CD1c-positive myeloid dendritic cell (primary cell): Measurements from ENCODE around the gene ETF1.

ENCODE experiments used
- DNase-seq: peaks from one replicate; pipeline ENCODE4 v3.0.0-alpha.2; 2016; ENCODE audit errors: extremely low spot score

The ETF1 gene

DNA sequence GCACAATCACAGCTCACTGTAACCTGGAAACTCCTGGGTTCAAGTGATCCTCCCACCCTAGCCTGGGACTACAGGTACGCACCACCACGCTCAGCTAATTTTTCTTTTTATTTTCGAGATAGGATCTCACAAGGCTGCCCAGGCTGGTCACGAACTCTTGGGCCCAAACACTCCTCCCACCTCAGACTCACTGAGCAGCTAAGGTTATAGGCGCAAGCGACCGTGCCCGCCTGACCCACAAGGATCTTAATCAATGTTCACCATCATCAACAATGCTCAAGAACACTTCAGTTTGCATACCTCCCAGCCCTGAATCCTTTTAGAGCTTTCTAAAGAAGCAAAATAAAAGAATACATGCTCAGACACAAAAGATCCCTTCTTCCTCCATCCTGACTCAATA lies 13.2 kb downstream of the ETF1 start:
- no peak for DNase-seq

- DNase-seq: no peak
Observed at GRCh38 chr5:138528744-138529469, 14.1 kb downstream of the ETF1 start.

DNA sequence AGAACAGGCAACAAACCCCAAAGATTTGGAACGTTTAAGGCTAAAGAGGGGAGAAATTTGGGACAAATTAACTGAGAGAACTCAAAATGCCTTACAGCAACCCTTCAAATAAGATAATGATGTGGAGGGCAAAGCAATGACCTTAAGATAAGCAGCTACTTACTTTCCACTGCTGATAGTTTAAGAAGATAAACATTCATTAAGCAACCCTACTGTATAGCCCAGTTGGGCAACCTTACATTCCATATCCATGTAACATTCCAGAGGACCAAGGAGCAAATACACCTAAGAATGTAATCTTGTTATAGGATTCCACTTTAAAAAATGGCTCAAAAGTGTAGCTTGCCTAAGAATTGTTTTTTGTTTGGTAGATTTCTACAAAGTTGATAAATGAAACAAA lies 14.8 kb downstream of the ETF1 start:
- no peak for DNase-seq

- no peak for DNase-seq
Observed at GRCh38 chr5:138527170-138527569, 15.9 kb downstream of the ETF1 start.

DNA sequence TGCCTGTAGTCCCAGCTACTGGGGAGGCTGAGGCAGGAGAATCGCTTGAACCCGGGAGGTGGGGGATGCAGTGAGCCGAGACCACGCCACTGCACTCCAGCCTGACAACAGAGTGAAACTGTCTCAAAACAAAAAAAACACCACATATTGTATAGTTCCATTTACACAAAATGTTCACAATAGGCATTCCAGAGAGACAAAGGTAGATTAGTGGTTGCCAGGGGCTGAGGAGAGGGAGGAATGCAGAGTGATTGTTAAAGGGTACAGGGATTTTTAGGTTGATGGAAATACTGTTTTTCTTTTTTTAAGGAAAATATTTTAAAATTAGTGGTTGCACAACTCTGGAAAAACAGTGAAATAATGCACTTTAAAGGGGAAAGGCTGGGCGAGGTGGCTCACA lies 19.6 kb downstream of the ETF1 start:
- DNase-seq: no peak

DNA sequence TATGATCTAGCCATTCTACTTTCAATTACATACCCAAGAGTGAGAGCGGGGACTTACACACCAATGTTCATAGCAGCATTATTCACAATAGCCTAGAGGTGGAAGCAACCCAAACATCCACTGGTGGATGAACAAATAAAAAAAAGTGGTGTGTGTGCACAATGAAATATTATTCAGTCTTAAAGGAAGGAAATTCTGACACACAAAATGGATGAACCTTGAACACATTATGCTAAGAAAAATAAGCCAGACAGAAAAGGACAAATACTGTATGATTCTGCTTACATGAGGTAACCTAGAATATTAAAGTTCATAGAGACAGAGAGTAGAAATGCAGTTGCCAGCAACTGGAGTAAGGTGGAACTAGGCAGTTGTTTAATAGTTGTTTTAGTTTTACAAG lies 22.1 kb downstream of the ETF1 start:
- DNase-seq: no peak

- no peak for DNase-seq
Observed at GRCh38 chr5:138517437-138517836, 25.6 kb downstream of the ETF1 start.

DNA sequence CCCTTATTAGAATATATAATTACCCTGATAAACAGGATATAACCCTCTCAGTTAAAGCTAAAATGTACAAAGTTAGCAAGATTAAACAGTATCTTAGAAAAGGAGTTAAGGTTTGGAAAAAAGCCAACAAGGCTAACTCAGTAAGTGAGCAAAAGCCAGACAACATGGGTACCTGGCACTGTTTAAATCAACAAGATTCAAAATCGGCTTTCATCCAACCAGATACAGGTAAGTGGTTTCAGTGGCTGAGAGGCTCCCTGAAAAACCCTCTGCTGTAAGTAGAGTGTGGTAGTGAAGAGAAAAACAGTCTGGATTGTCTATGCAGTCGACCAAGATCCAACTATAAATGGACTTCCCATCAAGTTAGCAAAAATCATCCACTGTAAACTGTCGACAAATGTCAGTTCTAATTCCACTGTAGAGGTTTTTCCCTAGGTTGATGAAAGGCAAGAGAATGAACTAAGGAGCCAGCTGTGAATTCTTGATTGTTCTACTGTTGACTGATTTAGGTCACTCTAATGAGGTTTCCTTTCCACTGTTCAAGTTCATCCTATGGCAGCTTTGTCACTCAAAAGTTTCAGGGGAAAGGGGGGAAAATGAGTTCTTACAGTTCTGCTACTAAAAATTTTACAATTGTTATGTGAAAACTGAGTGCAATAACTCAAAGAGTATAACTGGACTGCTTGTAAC lies 27.3 kb downstream of the ETF1 start:
- DNase-seq: no peak

GRCh38 chr5:138514021-138514420 lies 29.0 kb downstream of the ETF1 start:
- peak; percentile 68 for DNase-seq

GRCh38 chr5:138508958-138509357 lies 34.1 kb downstream of the ETF1 start:
- DNase-seq: no peak

DNA sequence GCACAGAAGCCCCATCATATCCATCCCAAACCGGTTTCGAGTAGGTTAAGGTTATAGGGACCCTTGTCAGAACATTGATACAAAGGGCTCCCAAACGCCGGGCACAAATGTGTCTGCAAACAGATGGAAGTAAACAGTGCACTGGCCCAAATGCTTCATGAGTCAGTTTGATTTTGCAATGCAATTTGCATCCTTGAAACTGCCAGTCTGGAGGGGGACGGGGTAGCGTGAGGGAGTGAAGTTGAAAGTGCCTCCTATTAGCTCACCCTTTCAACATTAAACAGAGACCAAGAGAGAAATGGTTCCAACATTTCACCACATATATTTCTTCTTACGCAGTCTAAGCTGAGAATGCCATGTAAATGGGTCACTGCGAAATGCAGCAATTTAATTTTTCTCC lies 35.6 kb downstream of the ETF1 start:
- DNase-seq: peak; percentile 9

DNA sequence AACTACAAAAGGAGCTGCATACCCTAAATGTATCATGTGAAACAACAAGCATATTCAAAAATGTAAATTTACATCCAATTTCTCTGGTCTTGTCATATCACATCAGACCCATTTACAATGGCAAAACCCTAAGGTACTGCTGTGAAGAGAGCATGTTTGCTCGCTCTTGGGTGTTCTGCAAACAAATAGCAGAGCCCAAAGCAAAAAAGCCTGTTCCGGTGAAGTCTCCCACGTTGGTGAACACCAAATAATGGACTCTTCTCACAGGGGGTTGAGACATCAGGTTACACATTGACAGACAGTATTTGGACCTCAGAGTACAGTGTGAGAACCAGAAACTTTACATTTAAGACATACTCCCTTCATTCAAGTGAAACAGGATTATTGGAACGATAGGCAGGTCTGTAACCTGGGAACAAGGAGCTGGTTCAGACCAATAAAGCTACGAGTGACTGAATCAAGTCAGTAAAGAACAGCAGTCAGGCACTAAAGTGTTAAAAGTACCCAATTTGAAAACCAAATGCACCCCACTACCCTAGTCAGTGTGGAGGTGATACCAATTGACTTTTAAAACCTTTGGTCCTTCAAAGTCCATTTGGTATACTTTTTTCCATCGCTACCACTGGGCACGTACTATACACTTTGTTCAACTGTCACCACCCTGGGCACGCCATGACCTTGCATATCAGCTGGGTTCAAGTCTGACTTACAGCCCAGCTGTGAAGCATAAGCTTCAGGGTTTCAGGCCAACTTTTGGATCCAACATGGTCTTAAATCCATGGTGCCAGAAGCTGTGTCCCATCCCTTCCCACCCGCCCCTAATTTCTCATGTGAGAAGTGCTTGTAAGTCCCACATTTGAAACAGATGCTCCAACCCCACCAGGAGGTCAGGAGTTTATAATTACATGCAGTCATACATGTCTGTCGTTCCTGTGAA lies 36.4 kb downstream of the ETF1 start:
- no peak for DNase-seq

- no peak for DNase-seq
Observed at GRCh38 chr5:138504799-138505198, 38.2 kb downstream of the ETF1 start.

DNA sequence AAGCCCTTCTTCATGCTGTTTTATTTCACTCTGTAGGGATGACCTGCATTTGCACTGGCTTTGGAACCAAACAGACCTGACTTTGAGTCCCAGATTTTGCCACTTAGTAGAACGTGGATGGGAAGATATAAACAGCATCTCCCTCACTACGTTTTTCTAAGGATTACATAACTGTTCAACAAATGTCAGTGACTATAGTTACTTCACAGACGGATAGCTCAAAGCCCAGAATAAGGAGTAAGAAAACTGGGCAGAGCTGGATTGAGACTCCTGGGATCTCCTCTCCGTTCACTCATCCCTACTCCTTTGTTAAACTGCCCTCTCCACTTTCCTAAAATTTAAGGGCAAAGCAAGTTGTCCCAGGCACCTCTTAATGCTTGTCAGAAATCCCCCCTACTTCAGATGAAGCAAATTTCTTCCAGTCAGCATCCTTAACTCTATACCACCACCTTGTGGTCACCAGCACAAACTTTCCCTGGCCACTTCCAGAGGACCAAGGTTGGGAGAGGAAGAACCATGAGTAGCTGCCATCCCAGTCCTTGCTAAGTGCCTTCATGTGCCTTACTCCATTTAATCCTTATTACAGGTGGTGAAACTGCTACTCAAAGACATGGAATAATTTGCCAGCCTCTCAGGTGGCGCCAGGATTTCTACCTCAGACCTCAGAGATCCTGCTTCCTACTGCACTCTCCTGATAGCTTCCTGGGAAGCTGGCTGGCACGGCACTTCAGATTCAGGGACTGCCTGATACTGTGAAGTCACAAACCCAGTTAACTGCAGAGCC lies 39.4 kb downstream of the ETF1 start:
- DNase-seq: peak; percentile 75

GRCh38 chr5:138502521-138502920 lies 40.5 kb downstream of the ETF1 start:
- no peak for DNase-seq

GRCh38 chr5:138502121-138502520 lies 40.9 kb downstream of the ETF1 start:
- DNase-seq: no peak

- no peak for DNase-seq
Observed at GRCh38 chr5:138498376-138498775, 44.7 kb downstream of the ETF1 start.

- DNase-seq: no peak
Observed at GRCh38 chr5:138495351-138495750, 47.7 kb downstream of the ETF1 start.

GRCh38 chr5:138492560-138493045 lies 50.4 kb downstream of the ETF1 start:
- no peak for DNase-seq

- peak; percentile 94 for DNase-seq
Observed at GRCh38 chr5:138491669-138492559, 51.1 kb downstream of the ETF1 start.

- no peak for DNase-seq
Observed at GRCh38 chr5:138491284-138491648, 51.8 kb downstream of the ETF1 start.
